SK-N-SH treated with all-trans-retinoic acid at 6 μM for 48 hours (cell line): ENCODE results near the gene UBE2L3.

Source experiments
- ATAC-seq: fragments of 200-7000 bp; cut with Tn5 transposase; 3 replicates; pipeline ENCODE4 v1.9.1; 2020; ENCODE audit warnings: mild to moderate bottlenecking, moderate library complexity
- ARNTL ChIP-seq: fragments of 450-650 bp; formaldehyde crosslinking; IDR thresholded peaks from 2 replicates; pipeline ENCODE4 v1.5.0; 2020; ENCODE audit warnings: low read depth, mild to moderate bottlenecking, moderate library complexity, borderline replicate concordance
- BACH2 ChIP-seq: fragments of 250-450 bp; sonication (Bioruptor Pico); IDR thresholded peaks from 2 replicates; pipeline ENCODE4 v1.9.0; 2021; ENCODE audit warnings: mild to moderate bottlenecking, borderline replicate concordance
- CSDC2 ChIP-seq: fragments of 250-450 bp; sonication (Bioruptor Pico); IDR thresholded peaks from 2 replicates; pipeline ENCODE4 v1.5.0; 2020; ENCODE audit warnings: mild to moderate bottlenecking, moderate library complexity
- ESRRG ChIP-seq: fragments of 250-450 bp; sonication (Bioruptor Pico); IDR thresholded peaks from 2 replicates; pipeline ENCODE4 v1.6.1; 2021; ENCODE audit warnings: mild to moderate bottlenecking
- GLIS3 ChIP-seq: fragments of 250-450 bp; sonication (Bioruptor Pico); IDR thresholded peaks from 2 replicates; pipeline ENCODE4 v1.5.0; 2020; ENCODE audit warnings: mild to moderate bottlenecking, moderate library complexity
- ISL1 ChIP-seq: fragments of 250-450 bp; sonication (Bioruptor Pico); IDR thresholded peaks from 2 replicates; pipeline ENCODE4 v2.1.2; 2022; ENCODE audit warnings: mild to moderate bottlenecking, moderate library complexity
- OSR1 ChIP-seq: fragments of 250-450 bp; sonication (Bioruptor Pico); IDR thresholded peaks from 2 replicates; pipeline ENCODE4 v1.8.0; 2022; ENCODE audit warnings: moderate library complexity, mild to moderate bottlenecking, inconsistent platforms
- PPARA ChIP-seq: fragments of 250-450 bp; sonication (Bioruptor Pico); IDR thresholded peaks from 2 replicates; pipeline ENCODE4 v1.5.0; 2020; ENCODE audit warnings: mild to moderate bottlenecking, borderline replicate concordance
- RARB ChIP-seq: fragments of 250-450 bp; sonication (Bioruptor Pico); IDR thresholded peaks from 2 replicates; pipeline ENCODE4 v1.8.0; 2021; ENCODE audit warnings: mild to moderate bottlenecking, moderate library complexity
- TCF4 ChIP-seq: fragments of 250-450 bp; sonication (Bioruptor Pico); IDR thresholded peaks from 2 replicates; pipeline ENCODE4 v1.8.0; 2021; ENCODE audit warnings: mild to moderate bottlenecking, moderate library complexity, borderline replicate concordance
- TOX ChIP-seq: fragments of 250-450 bp; sonication (Bioruptor Pico); IDR thresholded peaks from 2 replicates; pipeline ENCODE4 v1.8.0; 2021; ENCODE audit warnings: mild to moderate bottlenecking, moderate library complexity, borderline replicate concordance
- TSHZ2 ChIP-seq: fragments of 250-450 bp; sonication (Bioruptor Pico); IDR thresholded peaks from 2 replicates; pipeline ENCODE4 v1.5.0; 2020; ENCODE audit warnings: mild to moderate bottlenecking, moderate library complexity
- ZC3H10 ChIP-seq: fragments of 250-450 bp; sonication (Bioruptor Pico); IDR thresholded peaks from 2 replicates; pipeline ENCODE4 v1.5.1; 2021; ENCODE audit warnings: mild to moderate bottlenecking, moderate library complexity
- ZFP3 ChIP-seq: fragments of 250-450 bp; sonication (Bioruptor Pico); IDR thresholded peaks from 2 replicates; pipeline ENCODE4 v1.5.0; 2020; ENCODE audit warnings: mild to moderate bottlenecking, moderate library complexity
- ZFP30 ChIP-seq: fragments of 450-650 bp; formaldehyde crosslinking; IDR thresholded peaks from 2 replicates; pipeline ENCODE4 v1.5.0; 2022; ENCODE audit warnings: mild to moderate bottlenecking, moderate library complexity
- ZNF8 ChIP-seq: fragments of 450-650 bp; formaldehyde crosslinking; IDR thresholded peaks from 2 replicates; pipeline ENCODE4 v1.5.0; 2020; ENCODE audit warnings: mild to moderate bottlenecking, moderate library complexity
- TF ChIP-seq, protein P1 (sequence below): fragments of 250-450 bp; sonication (Bioruptor Pico); IDR thresholded peaks from 2 replicates; pipeline ENCODE4 v1.8.0; 2020; ENCODE audit warnings: mild to moderate bottlenecking, moderate library complexity, borderline replicate concordance
- TF ChIP-seq, protein P2 (sequence below): fragments of 250-450 bp; sonication (Bioruptor Pico); IDR thresholded peaks from 2 replicates; pipeline ENCODE4 v1.5.1; 2021; ENCODE audit warnings: mild to moderate bottlenecking, moderate library complexity
- TF ChIP-seq, protein P3 (sequence below): fragments of 250-450 bp; sonication (Bioruptor Pico); IDR thresholded peaks from 2 replicates; pipeline ENCODE4 v1.8.0; 2021; ENCODE audit warnings: low read depth, mild to moderate bottlenecking, moderate library complexity, borderline replicate concordance
- TF ChIP-seq, protein P4 (sequence below): fragments of 250-450 bp; sonication (Bioruptor Pico); IDR thresholded peaks from 2 replicates; pipeline ENCODE4 v1.5.1; 2020; ENCODE audit warnings: low read depth, mild to moderate bottlenecking, moderate library complexity

The UBE2L3 gene

DNA sequence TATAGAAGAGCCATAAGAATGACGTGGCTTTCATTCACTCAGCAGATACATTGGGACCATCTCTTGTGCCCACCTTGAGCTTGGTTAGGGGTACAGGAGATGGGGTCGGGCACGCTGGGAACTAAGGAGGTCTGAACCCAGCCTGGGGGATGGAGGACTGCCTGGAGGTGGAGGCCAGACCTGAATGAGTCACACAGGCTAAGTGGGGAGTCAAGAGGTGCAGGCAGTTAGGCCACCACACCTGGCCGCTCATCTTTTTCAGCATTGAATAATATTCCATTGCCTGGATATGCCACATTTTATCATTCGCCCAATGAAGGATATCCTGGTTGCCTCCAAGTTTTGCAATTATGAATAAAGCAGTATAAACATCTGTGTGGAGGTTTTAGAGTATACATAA lies 94.5 kb downstream of the UBE2L3 start:
- TF ChIP-seq ZNF8 (peak; percentile 58; the same call in 1 of the 2 replicates), GLIS3 (CRISPR knock-in tag) (no peak)
- no peak for ATAC-seq

- no peak for ATAC-seq
- TF ChIP-seq GLIS3 (CRISPR knock-in tag) (no peak), PPARA (CRISPR knock-in tag) (no peak), TCF4 (CRISPR knock-in tag) (no peak)
Measured at GRCh38 chr22:21663738-21664137, 96.2 kb downstream of the UBE2L3 start.

DNA sequence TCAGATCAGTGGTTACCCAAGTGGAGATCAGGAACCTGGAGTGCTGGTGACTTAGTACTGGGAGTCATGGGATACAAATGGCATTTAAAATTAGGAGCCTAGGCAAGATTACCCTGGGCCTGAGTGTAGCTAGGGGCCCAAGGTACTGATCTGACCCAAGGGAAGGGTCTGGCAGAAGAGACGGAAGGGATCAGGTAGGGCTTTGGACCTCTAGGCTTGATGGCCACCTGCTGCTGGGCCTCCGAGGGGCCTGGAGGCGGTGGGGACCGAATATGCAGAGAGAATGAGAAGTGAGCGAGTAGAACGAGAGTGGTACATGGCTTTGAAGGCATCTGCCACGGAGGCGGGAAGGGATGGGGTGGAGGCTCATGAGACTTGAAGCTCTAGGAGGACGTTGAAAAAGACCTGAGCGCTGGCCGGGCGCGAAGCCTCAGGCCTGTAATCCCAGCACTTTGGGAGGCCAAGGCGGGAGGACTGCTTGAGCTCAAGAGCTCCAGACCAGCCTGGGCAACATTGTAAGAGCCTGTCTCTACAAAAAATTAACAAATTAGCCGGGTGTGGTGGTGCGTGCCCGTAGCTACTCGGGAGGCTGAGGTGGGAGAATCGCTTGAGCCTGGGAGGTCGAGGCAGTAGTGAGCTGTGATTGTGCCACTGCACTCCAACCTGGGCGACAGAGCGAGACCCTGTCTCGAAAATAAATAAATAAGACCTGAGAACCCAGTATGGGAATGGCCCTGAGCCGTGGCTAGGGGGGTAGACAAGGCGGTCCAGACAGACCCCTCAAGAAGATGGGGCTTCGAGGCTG lies 97.7 kb downstream of the UBE2L3 start:
- no peak for ATAC-seq
- TF ChIP-seq ZFP3 (CRISPR knock-in tag) = no peak
- no peak for TF ChIP-seq GLIS3 (CRISPR knock-in tag)
- TF ChIP-seq, protein P1, sequence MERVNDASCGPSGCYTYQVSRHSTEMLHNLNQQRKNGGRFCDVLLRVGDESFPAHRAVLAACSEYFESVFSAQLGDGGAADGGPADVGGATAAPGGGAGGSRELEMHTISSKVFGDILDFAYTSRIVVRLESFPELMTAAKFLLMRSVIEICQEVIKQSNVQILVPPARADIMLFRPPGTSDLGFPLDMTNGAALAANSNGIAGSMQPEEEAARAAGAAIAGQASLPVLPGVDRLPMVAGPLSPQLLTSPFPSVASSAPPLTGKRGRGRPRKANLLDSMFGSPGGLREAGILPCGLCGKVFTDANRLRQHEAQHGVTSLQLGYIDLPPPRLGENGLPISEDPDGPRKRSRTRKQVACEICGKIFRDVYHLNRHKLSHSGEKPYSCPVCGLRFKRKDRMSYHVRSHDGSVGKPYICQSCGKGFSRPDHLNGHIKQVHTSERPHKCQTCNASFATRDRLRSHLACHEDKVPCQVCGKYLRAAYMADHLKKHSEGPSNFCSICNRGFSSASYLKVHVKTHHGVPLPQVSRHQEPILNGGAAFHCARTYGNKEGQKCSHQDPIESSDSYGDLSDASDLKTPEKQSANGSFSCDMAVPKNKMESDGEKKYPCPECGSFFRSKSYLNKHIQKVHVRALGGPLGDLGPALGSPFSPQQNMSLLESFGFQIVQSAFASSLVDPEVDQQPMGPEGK = no peak
- no peak for TF ChIP-seq ZNF8
- no peak for TF ChIP-seq ZC3H10 (CRISPR knock-in tag)
- TF ChIP-seq RARB (CRISPR knock-in tag) = no peak
- TF ChIP-seq ARNTL (CRISPR knock-in tag) = no peak
- TF ChIP-seq, protein P2, sequence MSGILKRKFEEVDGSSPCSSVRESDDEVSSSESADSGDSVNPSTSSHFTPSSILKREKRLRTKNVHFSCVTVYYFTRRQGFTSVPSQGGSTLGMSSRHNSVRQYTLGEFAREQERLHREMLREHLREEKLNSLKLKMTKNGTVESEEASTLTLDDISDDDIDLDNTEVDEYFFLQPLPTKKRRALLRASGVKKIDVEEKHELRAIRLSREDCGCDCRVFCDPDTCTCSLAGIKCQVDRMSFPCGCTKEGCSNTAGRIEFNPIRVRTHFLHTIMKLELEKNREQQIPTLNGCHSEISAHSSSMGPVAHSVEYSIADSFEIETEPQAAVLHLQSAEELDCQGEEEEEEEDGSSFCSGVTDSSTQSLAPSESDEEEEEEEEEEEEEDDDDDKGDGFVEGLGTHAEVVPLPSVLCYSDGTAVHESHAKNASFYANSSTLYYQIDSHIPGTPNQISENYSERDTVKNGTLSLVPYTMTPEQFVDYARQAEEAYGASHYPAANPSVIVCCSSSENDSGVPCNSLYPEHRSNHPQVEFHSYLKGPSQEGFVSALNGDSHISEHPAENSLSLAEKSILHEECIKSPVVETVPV (CRISPR knock-in tag) = no peak
- no peak for TF ChIP-seq ISL1
- TF ChIP-seq, protein P3, sequence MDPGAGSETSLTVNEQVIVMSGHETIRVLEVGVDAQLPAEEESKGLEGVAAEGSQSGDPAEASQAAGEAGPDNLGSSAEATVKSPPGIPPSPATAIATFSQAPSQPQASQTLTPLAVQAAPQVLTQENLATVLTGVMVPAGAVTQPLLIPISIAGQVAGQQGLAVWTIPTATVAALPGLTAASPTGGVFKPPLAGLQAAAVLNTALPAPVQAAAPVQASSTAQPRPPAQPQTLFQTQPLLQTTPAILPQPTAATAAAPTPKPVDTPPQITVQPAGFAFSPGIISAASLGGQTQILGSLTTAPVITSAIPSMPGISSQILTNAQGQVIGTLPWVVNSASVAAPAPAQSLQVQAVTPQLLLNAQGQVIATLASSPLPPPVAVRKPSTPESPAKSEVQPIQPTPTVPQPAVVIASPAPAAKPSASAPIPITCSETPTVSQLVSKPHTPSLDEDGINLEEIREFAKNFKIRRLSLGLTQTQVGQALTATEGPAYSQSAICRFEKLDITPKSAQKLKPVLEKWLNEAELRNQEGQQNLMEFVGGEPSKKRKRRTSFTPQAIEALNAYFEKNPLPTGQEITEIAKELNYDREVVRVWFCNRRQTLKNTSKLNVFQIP (CRISPR knock-in tag) = no peak
- TF ChIP-seq TCF4 (CRISPR knock-in tag) = no peak
- TF ChIP-seq OSR1 (CRISPR knock-in tag) = no peak
- no peak for TF ChIP-seq TOX (CRISPR knock-in tag)
- TF ChIP-seq, protein P4, sequence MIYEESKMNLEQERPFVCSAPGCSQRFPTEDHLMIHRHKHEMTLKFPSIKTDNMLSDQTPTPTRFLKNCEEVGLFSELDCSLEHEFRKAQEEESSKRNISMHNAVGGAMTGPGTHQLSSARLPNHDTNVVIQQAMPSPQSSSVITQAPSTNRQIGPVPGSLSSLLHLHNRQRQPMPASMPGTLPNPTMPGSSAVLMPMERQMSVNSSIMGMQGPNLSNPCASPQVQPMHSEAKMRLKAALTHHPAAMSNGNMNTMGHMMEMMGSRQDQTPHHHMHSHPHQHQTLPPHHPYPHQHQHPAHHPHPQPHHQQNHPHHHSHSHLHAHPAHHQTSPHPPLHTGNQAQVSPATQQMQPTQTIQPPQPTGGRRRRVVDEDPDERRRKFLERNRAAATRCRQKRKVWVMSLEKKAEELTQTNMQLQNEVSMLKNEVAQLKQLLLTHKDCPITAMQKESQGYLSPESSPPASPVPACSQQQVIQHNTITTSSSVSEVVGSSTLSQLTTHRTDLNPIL = no peak
- no peak for TF ChIP-seq ESRRG
- no peak for TF ChIP-seq CSDC2 (CRISPR knock-in tag)
- TF ChIP-seq ZFP30 (CRISPR knock-in tag) = no peak
- no peak for TF ChIP-seq TSHZ2 (CRISPR knock-in tag)
- TF ChIP-seq BACH2 (CRISPR knock-in tag) = no peak
